GM13976 (cell line): ENCODE measurements around the gene ASCL1.

Experiments
- DNase-seq: peaks from one replicate; pipeline ENCODE4 v3.0.0; 2012; ENCODE audit warnings: low spot score
- in situ Hi-C: fragments of 300-500 bp; cut with MboI; formaldehyde crosslinking; loops from one replicate; pipeline ENCODE4 v1.12.0; 2022; ENCODE audit warnings: low sequenced_read_pairs, mixed read lengths, inconsistent platforms; ENCODE audit not compliant: unreplicated experiment
- TF ChIP-seq, protein P1 (sequence below): IDR thresholded peaks from 2 replicates; pipeline ENCODE4 v1.5.1; 2012; ENCODE audit warnings: borderline replicate concordance, mild to moderate bottlenecking; ENCODE audit not compliant: insufficient read depth; ENCODE audit errors: extremely low read depth, missing control alignments, control extremely low read depth

ASCL1 gene

GRCh38 chr12:102956738-102957327 is 641 bp upstream of the ASCL1 start:
- in situ Hi-C loops = no loop called here
- no peak for DNase-seq
- TF ChIP-seq, protein P1, sequence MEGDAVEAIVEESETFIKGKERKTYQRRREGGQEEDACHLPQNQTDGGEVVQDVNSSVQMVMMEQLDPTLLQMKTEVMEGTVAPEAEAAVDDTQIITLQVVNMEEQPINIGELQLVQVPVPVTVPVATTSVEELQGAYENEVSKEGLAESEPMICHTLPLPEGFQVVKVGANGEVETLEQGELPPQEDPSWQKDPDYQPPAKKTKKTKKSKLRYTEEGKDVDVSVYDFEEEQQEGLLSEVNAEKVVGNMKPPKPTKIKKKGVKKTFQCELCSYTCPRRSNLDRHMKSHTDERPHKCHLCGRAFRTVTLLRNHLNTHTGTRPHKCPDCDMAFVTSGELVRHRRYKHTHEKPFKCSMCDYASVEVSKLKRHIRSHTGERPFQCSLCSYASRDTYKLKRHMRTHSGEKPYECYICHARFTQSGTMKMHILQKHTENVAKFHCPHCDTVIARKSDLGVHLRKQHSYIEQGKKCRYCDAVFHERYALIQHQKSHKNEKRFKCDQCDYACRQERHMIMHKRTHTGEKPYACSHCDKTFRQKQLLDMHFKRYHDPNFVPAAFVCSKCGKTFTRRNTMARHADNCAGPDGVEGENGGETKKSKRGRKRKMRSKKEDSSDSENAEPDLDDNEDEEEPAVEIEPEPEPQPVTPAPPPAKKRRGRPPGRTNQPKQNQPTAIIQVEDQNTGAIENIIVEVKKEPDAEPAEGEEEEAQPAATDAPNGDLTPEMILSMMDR = no peak

DNA sequence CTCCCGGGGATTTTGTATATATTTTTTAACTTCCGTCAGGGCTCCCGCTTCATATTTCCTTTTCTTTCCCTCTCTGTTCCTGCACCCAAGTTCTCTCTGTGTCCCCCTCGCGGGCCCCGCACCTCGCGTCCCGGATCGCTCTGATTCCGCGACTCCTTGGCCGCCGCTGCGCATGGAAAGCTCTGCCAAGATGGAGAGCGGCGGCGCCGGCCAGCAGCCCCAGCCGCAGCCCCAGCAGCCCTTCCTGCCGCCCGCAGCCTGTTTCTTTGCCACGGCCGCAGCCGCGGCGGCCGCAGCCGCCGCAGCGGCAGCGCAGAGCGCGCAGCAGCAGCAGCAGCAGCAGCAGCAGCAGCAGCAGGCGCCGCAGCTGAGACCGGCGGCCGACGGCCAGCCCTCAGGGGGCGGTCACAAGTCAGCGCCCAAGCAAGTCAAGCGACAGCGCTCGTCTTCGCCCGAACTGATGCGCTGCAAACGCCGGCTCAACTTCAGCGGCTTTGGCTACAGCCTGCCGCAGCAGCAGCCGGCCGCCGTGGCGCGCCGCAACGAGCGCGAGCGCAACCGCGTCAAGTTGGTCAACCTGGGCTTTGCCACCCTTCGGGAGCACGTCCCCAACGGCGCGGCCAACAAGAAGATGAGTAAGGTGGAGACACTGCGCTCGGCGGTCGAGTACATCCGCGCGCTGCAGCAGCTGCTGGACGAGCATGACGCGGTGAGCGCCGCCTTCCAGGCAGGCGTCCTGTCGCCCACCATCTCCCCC is 777 bp downstream of the ASCL1 start:
- TF ChIP-seq, protein P1 = no peak
- in situ Hi-C loops = no loop called here
- DNase-seq = peak; percentile 87

- DNase-seq = no peak
- in situ Hi-C loops = no loop called here
- TF ChIP-seq, protein P1 = no peak
These were observed 1.3 kb downstream of the ASCL1 start for GRCh38 chr12:102958830-102959176.

DNA sequence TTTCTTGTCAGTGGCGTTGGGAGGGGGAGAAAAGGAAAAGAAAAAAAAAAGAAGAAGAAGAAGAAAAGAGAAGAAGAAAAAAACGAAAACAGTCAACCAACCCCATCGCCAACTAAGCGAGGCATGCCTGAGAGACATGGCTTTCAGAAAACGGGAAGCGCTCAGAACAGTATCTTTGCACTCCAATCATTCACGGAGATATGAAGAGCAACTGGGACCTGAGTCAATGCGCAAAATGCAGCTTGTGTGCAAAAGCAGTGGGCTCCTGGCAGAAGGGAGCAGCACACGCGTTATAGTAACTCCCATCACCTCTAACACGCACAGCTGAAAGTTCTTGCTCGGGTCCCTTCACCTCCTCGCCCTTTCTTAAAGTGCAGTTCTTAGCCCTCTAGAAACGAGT is 1.9 kb downstream of the ASCL1 start:
- DNase-seq = no peak
- in situ Hi-C loops = no loop called here
- TF ChIP-seq, protein P1 = no peak

DNA sequence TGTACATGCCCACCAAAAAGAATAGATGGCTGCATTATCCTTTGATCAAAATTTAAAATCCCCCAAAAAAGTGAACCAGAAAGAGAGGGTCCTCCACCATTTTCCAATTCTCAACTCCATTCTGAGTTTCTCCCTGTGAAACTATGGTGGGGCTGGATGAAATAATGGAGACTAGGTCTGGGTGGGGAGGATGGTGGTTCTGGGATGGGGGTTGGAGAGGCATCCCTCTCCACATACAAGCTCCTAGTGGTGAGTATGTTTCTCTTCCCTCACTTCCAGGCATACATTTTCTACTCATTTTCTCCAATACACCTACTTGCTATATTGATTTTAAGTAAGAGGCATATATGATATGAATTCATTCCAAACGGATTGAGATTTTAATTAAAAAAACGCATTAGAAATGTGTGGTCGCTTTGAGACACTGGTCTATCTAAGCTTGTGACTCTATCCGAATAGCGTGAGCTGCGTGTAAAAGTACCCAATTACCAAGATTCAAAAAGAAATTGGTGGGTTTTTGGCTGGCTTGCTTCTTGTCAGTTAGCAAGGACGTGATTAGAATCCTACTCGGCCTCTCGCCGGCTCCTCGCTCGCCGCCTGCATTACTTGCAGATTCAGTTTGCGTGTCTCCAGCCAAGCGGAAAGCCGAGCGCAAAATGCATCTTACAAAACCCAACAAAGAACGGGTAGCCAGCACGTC is 3.4 kb downstream of the ASCL1 start:
- in situ Hi-C loops = no loop called here
- TF ChIP-seq, protein P1 = no peak
- no peak for DNase-seq

DNA sequence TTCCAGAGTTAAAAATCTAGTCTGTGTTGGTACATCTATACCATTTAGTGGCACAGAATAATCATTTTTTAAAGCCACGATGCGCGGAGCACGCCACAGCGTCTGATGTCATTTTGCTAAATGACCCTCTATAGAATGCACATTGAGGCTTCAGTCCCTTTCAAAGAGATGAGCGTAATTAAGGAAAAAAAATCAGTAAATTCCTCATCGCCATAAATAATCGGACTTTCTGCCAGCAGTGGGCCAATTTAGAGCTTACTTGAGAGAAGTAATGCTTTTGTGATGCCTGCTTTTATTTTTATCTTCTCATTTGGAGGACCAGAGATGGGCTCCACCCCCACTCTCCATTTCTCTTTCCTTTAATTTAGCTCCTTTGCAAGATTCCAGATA is 4.0 kb downstream of the ASCL1 start:
- in situ Hi-C loops = no loop called here
- TF ChIP-seq, protein P1 = no peak
- no peak for DNase-seq
